Islet of Langerhans (tissue), 1 donor: ENCODE measurements around the gene SLC41A3.
A peak's percentile ranks its signal among the peaks of the same experiment; 100 is the strongest.
"Not testable (repeated sequence)": the region's sequence is repeated elsewhere in the genome, so short reads cannot be mapped to it uniquely, and the experiment has no call there.

Source experiments
- FAIRE-seq: peaks from one replicate; lab custom pipeline; 2011; peaks lifted over from hg19 to GRCh38; lab: Jason Lieb, UNC

The SLC41A3 gene

GRCh38 chr3:126105691-126106187 lies 21.8 kb upstream of the SLC41A3 start:
- no peak for FAIRE-seq

GRCh38 chr3:126104742-126105605 lies 21.1 kb upstream of the SLC41A3 start:
- no peak for FAIRE-seq

GRCh38 chr3:126104028-126104635 lies 20.2 kb upstream of the SLC41A3 start:
- no peak for FAIRE-seq

GRCh38 chr3:126103121-126104027 lies 19.4 kb upstream of the SLC41A3 start:
- FAIRE-seq = no peak

GRCh38 chr3:126102530-126102951 lies 18.6 kb upstream of the SLC41A3 start:
- no peak for FAIRE-seq

GRCh38 chr3:126102011-126102410 lies 18.1 kb upstream of the SLC41A3 start:
- FAIRE-seq = no peak

GRCh38 chr3:126101521-126101982 lies 17.6 kb upstream of the SLC41A3 start:
- no peak for FAIRE-seq

- FAIRE-seq = no peak
Observed at GRCh38 chr3:126100634-126101301, 16.8 kb upstream of the SLC41A3 start.

- FAIRE-seq = no peak
Observed at GRCh38 chr3:126100269-126100633, 16.3 kb upstream of the SLC41A3 start.

GRCh38 chr3:126098391-126098858 lies 14.5 kb upstream of the SLC41A3 start:
- FAIRE-seq = no peak

GRCh38 chr3:126097801-126098200 lies 13.9 kb upstream of the SLC41A3 start:
- no peak for FAIRE-seq

- FAIRE-seq = not testable (repeated sequence)
Observed at GRCh38 chr3:126096274-126096673, 12.3 kb upstream of the SLC41A3 start.

GRCh38 chr3:126092128-126092527 lies 8.2 kb upstream of the SLC41A3 start:
- not testable (repeated sequence) for FAIRE-seq

- FAIRE-seq = peak; percentile 36
Observed at GRCh38 chr3:126087552-126088175, 3.7 kb upstream of the SLC41A3 start.

GRCh38 chr3:126085841-126086240 lies 1.9 kb upstream of the SLC41A3 start:
- FAIRE-seq = no peak

GRCh38 chr3:126085276-126085675 lies 1.4 kb upstream of the SLC41A3 start:
- no peak for FAIRE-seq

- FAIRE-seq = no peak
Observed at GRCh38 chr3:126084768-126085180, 850 bp upstream of the SLC41A3 start.

GRCh38 chr3:126083511-126083912 lies 412 bp downstream of the SLC41A3 start:
- no peak for FAIRE-seq

GRCh38 chr3:126083138-126083445 lies 832 bp downstream of the SLC41A3 start:
- no peak for FAIRE-seq

- FAIRE-seq = no peak
Observed at GRCh38 chr3:126082362-126083137, 1.4 kb downstream of the SLC41A3 start.
